ENCODE measurements around the gene BEND3.

- TF ChIP-seq POLR2A (IDR thresholded peaks at IDR 0.05), result no peak
- TF ChIP-seq CTCF (IDR thresholded peaks at IDR 0.05), result no peak
These were observed 41.3 kb upstream of the BEND3 start for GRCh38 chr6:107156617-107157016.

Data from lower leg skin (tissue), 3 donors.